ENCODE measurements around the gene RAB11FIP5.

- TF ChIP-seq, protein P1, sequence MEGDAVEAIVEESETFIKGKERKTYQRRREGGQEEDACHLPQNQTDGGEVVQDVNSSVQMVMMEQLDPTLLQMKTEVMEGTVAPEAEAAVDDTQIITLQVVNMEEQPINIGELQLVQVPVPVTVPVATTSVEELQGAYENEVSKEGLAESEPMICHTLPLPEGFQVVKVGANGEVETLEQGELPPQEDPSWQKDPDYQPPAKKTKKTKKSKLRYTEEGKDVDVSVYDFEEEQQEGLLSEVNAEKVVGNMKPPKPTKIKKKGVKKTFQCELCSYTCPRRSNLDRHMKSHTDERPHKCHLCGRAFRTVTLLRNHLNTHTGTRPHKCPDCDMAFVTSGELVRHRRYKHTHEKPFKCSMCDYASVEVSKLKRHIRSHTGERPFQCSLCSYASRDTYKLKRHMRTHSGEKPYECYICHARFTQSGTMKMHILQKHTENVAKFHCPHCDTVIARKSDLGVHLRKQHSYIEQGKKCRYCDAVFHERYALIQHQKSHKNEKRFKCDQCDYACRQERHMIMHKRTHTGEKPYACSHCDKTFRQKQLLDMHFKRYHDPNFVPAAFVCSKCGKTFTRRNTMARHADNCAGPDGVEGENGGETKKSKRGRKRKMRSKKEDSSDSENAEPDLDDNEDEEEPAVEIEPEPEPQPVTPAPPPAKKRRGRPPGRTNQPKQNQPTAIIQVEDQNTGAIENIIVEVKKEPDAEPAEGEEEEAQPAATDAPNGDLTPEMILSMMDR (IDR thresholded peaks at IDR 0.05), result no peak
- TF ChIP-seq POLR2A (IDR thresholded peaks at IDR 0.05) (no peak), EP300 (IDR thresholded peaks at IDR 0.05) (no peak)
These were observed 21.7 kb upstream of the RAB11FIP5 start for GRCh38 chr2:73134471-73134870.
